WERI-Rb-1 (cell line): Measurements from ENCODE around the gene CNOT6.

ENCODE experiments used
- DNase-seq: peaks from one replicate; pipeline ENCODE4 v3.0.0-alpha.2; 2020
- H3K27ac ChIP-seq: fragments of 250-450 bp; sonication (Bioruptor Pico); 2 replicates; pipeline ENCODE4 v1.5.1; 2020; ENCODE audit warnings: mild to moderate bottlenecking, moderate library complexity
- H3K27me3 ChIP-seq: fragments of 250-450 bp; sonication (Bioruptor Pico); 2 replicates; pipeline ENCODE4 v1.5.1; 2021; ENCODE audit warnings: mild to moderate bottlenecking, low read depth, moderate library complexity; ENCODE audit not compliant: insufficient read depth, severe bottlenecking
- H3K36me3 ChIP-seq: fragments of 250-450 bp; sonication (Bioruptor Pico); 2 replicates; pipeline ENCODE4 v1.5.1; 2020; ENCODE audit warnings: mild to moderate bottlenecking, moderate library complexity
- H3K4me3 ChIP-seq: 2 replicates; pipeline ENCODE4 v1.5.1; 2011; ENCODE audit warnings: low read depth, mild to moderate bottlenecking, control low read depth, low read length
- H3K9me3 ChIP-seq: fragments of 250-450 bp; sonication (Bioruptor Pico); 2 replicates; pipeline ENCODE4 v1.5.1; 2021; ENCODE audit warnings: mild to moderate bottlenecking, moderate library complexity; ENCODE audit not compliant: severe bottlenecking
- TF ChIP-seq, protein P1 (sequence below): IDR thresholded peaks from 2 replicates; pipeline ENCODE4 v1.5.1; 2011; ENCODE audit warnings: low read depth, mild to moderate bottlenecking, control low read depth, inconsistent platforms, low read length

The CNOT6 gene

DNA sequence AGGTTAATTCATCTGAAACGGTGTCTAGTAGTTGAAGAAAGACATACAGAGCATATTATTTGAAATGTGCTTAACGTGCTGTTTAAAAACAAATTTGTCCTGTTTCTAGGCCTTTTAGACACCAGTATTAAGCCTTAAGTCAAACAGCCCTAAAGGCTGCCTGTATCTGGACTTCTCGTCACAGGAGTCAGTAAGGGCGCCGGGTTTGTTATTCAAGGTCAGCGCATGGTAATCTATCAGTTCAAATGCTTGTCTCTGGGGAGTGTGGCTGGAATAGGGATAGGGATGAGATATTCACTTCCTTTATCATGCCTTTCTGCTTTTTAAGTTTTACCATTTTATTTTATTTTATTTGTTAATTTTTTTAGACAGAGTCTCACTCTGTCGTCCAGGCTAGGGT lies 9.4 kb upstream of the CNOT6 start:
- Histone ChIP-seq H3K9me3 (no peaks in the 10 kb centered on the region), H3K36me3 (no peaks in the 10 kb centered on the region), H3K27me3 (no peaks in the 10 kb centered on the region), H3K4me3 (no peak overlapping the region), H3K27ac (no peak overlapping the region)
- DNase-seq: no peak
- TF ChIP-seq, protein P1, sequence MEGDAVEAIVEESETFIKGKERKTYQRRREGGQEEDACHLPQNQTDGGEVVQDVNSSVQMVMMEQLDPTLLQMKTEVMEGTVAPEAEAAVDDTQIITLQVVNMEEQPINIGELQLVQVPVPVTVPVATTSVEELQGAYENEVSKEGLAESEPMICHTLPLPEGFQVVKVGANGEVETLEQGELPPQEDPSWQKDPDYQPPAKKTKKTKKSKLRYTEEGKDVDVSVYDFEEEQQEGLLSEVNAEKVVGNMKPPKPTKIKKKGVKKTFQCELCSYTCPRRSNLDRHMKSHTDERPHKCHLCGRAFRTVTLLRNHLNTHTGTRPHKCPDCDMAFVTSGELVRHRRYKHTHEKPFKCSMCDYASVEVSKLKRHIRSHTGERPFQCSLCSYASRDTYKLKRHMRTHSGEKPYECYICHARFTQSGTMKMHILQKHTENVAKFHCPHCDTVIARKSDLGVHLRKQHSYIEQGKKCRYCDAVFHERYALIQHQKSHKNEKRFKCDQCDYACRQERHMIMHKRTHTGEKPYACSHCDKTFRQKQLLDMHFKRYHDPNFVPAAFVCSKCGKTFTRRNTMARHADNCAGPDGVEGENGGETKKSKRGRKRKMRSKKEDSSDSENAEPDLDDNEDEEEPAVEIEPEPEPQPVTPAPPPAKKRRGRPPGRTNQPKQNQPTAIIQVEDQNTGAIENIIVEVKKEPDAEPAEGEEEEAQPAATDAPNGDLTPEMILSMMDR: no peak

DNA sequence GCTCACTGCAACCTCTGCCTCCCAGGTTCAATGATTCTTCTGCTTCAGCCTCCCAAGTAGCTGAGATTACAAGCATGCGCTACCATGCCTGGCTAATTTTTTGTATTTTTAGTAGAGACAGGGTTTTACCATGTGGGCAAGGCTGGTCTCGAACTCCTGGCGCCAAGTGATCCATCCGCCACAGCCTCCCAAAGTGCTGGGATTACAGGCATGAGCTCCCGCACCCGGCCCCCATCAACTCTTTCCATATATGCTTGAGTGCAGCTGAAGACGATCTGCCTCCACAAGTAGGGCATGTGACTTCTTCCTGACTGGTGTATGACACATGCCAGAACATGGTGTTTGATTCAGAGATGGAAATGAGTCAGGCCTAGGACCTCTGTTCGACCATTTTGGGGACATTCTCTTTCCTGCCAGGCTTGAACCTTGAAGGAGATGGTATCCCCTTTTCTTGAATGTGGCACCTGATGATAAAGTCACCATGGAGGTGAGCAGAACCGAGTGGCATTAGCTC lies 7.5 kb upstream of the CNOT6 start:
- DNase-seq: no peak
- Histone ChIP-seq H3K27me3 (no peaks in the 10 kb centered on the region), H3K9me3 (no peaks in the 10 kb centered on the region), H3K36me3 (no peaks in the 10 kb centered on the region), H3K27ac (no peak overlapping the region), H3K4me3 (no peak overlapping the region)
- TF ChIP-seq, protein P1: no peak

DNA sequence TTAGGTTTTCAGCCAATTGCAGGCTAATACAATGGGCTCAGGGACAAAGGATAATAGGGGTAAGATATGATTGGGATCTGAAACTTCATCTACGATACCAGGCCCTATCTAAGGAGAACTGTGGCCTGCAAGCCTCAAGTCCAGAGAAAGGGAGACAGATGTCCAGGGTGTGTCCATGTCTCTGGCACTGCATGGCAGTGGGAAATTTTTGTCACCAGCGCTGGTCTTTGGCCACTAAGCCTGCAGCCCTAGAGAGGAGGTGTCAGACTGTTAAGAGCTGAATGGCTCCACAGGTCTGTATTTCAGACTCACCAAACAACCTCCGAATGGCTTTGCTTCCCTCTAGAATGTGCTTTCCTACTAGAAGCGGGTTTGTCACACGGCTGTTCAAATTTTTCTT lies 6.6 kb upstream of the CNOT6 start:
- H3K4me3 ChIP-seq: no peak overlapping the region
- TF ChIP-seq, protein P1: no peak
- no peak for DNase-seq
- no peaks in the 10 kb centered on the region for H3K36me3 ChIP-seq
- H3K27ac ChIP-seq: no peak overlapping the region
- H3K27me3 ChIP-seq: no peaks in the 10 kb centered on the region
- H3K9me3 ChIP-seq: no peaks in the 10 kb centered on the region

DNA sequence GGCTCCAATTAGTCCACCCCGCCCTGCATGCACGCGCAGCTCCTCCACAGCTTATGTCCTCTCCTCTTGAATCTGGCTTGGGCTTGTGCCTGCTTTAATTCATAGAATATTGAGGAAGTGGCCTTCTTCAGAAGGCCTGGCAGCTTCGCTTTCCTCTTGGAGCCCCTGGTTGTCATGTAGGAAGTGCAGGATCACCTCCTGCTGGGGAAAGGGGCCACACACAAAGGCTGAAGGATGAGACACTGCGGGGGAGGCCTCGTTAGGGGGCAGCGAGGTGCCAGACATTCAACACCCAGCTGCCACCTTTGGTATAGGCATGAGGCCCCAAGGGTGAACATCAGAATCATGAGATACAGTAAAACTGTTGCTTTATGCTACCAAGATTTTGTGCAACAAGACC lies 2.7 kb upstream of the CNOT6 start:
- no peaks in the 10 kb centered on the region for H3K9me3 ChIP-seq
- peak; percentile 11 for DNase-seq
- H3K4me3 ChIP-seq: no peak overlapping the region
- peaks cover 11% of the 10 kb centered on the region for H3K36me3 ChIP-seq
- TF ChIP-seq, protein P1: 0 out of 2 replicates have a peak, but pooled peaks have one; percentile 11
- no peak overlapping the region for H3K27ac ChIP-seq
- no peaks in the 10 kb centered on the region for H3K27me3 ChIP-seq

DNA sequence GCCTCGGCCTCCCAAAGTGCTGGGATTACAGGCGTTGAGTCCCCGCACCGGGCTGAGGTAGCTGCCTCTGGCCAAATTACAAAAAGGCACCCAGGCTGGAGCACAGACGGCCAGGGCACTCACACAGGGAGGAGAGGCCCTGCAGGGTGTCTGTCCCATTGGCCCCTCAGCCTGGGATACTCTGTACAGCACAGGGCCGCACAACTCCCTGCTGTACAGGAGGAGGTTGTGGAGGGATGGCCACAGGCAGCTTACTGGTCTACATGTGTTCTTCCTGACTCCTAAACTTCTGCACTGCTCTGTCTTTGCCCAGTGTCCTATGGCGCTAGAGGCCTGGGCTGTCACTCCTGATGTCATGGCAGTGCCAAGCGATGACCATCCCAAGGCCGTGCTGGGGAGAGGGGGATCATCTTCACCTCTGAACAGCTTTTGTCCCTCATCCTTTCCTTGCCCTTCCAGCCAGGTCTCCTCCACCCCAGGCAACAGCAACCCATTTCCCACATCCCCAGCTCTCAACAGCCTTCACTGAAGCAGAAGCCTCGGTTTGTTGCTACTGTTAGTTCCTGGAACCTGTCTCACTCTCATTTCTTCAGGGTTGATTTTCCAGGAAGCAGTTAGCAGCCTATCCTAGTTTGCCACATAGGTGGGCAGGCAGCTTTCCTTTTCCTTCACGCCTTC lies 1.8 kb upstream of the CNOT6 start:
- TF ChIP-seq, protein P1: no peak
- Histone ChIP-seq H3K9me3 (no peaks in the 10 kb centered on the region), H3K36me3 (peaks cover 15% of the 10 kb centered on the region), H3K27me3 (no peaks in the 10 kb centered on the region), H3K4me3 (no peak overlapping the region), H3K27ac (no peak overlapping the region)
- DNase-seq: no peak
